Activated CD4-positive, alpha-beta T cell treated with anti-CD3 and anti-CD28 coated beads, Interleukin-2, amount 50 U/mL, for 24 hours (primary cell): Measurements from ENCODE around the gene TBC1D22A.

Experiments
- DNase-seq, 2 donors: peaks; one replicate each; pipeline ENCODE4 v3.0.0-alpha.2; 2020; ENCODE audit warnings: low read depth in 1 of 2, low spot score in 1 of 2

TBC1D22A gene

GRCh38 chr22:47205554-47205953 lies 443.1 kb downstream of the TBC1D22A start:
- no peak for DNase-seq

DNA sequence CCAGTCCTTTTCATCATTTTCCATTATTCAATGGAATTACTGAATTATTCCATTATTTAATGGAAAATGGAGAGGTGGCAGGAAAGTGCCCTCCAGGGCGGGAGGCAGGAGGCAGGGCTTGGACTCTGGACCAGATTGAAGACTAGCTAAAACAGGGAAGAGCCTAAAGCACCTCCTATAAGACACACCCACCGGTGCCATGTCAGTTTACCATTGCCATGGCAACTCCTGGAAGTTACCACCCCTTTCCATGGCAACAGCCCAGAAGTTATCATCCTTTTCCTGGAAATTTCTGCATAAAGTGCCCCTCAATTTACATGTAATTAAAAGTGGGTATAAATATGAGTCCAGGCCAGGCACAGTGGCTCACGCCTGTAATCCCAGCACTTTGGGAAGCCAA lies 443.7 kb downstream of the TBC1D22A start:
- DNase-seq: no peak

GRCh38 chr22:47206666-47207218 lies 444.3 kb downstream of the TBC1D22A start:
- DNase-seq: no peak

- DNase-seq: no peak
Measured at GRCh38 chr22:47207387-47207786, 444.9 kb downstream of the TBC1D22A start.

GRCh38 chr22:47207846-47208554 lies 445.6 kb downstream of the TBC1D22A start:
- no peak for DNase-seq

DNA sequence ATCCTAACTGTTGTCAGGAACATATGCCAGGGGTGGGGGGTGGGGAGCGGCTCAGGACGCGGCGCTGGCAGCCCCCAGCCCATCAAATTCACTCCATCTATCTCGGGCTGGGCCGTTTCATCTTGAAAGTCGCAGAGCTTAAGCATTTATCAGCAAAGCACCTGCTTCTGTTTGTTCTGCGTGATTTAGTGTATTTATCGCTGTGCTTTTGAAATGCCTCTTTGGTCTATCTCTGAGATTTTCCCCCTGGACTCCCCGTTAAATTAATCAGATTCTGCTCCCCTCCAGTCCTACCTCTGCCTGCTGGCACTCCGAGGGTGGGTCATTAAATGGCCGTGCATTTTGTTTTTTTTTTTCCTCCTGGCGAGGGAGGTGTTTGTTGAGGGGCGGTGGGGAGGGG lies 446.2 kb downstream of the TBC1D22A start:
- DNase-seq: no peak

- no peak for DNase-seq
Measured at GRCh38 chr22:47209040-47209514, 446.6 kb downstream of the TBC1D22A start.

DNA sequence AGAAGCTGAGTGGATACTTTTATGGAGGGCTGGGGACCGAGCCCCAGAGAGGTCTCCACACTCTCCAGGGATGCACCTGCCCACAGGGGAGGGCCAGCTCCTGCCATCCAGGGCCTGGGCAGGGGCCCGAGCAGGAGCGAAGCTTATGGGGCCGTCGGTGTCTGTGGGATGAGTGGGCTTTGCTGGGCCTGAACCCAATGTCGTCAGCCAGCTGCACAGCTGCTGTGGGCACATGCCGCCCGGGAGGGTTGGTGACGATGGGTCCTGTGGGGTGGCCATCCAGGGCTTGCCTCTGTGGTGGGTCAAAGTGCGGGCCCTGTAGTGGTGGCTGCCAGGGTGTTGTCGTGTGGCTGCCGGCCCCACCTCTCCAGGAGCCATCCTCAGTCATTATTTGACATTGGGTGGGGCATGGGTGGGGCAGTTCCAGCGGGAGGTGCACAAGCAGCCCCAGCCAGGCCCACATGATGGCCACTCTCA lies 447.1 kb downstream of the TBC1D22A start:
- DNase-seq: no peak

DNA sequence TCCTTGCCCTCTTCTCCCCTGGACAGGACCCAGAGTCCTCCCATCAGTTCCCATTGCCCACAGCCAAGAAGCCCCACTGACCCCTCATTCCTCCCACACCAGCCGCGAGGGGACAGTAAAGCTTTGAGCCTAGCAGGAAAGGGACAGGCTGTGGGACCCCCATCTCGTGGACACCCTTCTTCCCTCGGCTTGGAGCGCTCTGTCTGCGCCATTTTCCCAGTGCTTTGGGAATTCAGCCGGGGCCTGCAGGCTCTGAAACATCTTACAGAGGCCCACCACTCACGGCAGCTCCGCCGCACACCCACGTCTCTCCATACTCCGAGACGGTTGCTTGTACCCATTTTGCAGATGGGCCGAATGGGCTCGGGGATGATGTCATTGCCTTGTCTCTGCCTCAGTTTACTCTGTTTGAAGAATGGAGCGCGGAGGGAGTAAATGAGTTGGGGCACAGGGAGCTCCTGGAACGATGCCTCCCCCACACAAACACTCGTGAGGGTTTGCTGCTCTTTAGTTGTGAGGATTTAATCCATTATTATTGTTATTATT lies 447.7 kb downstream of the TBC1D22A start:
- DNase-seq: no peak

DNA sequence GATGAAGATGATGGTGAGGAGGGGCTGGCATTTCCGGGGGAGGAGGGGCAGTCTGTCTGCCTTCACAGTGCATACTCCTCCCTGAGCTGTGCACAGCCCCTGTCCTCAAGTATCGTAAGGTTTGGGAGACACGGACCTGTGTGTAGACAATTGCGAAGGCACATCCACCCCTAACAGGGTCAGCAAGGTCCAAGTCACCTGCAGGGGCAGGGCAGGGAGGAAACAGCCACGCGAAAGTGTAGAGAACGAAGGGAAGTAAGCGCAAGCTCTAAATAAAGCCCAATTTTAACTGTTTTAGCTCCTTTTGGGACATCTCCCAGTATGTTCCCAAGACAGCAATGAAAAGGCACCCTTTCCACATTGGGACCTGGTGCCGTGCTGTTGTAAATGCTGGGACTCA lies 448.2 kb downstream of the TBC1D22A start:
- no peak for DNase-seq

- DNase-seq: peak; percentile 12 to 13
Measured at GRCh38 chr22:47213571-47214230, 451.3 kb downstream of the TBC1D22A start.

DNA sequence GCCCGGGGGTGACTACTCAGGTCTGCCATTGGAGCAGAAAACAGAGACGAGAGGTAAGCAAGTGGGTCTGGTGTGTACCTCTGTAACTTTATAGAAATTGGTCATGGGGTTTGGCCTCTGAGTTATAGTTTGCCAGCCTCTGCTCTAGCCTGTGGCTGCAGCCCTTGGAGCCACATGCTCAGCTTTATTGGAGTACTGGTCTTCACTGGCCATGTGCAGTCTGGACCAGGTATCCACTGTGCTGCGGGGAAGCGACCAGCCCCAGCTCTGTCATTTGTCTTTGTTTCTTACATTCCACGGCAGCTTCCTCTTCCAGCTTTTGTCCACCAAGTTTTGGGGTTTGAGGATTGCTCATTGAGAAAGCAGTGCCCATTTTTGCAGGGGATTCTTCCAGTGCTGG lies 453.4 kb downstream of the TBC1D22A start:
- DNase-seq: no peak

- no peak for DNase-seq
Measured at GRCh38 chr22:47218671-47219070, 456.2 kb downstream of the TBC1D22A start.

DNA sequence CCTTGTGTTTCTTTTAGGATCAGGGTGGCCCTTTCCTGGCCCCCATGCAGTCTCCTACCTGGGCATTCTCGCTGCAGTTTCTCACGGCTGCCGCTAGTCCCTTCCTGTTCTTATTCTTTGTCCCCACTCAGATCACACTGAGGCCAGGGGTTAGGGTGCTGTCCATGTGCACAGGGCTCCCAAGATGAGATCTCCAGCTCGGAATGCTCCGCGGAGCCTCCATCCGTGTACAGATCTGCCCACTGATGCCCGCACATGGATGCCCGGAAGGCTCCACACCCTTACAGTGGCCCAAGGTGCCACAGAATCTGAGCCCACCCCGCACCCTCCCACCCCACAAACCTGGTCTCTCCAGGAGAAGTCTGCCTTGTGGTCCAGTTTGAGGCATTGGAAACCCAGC lies 457.3 kb downstream of the TBC1D22A start:
- no peak for DNase-seq

GRCh38 chr22:47220752-47221151 lies 458.3 kb downstream of the TBC1D22A start:
- DNase-seq: no peak

DNA sequence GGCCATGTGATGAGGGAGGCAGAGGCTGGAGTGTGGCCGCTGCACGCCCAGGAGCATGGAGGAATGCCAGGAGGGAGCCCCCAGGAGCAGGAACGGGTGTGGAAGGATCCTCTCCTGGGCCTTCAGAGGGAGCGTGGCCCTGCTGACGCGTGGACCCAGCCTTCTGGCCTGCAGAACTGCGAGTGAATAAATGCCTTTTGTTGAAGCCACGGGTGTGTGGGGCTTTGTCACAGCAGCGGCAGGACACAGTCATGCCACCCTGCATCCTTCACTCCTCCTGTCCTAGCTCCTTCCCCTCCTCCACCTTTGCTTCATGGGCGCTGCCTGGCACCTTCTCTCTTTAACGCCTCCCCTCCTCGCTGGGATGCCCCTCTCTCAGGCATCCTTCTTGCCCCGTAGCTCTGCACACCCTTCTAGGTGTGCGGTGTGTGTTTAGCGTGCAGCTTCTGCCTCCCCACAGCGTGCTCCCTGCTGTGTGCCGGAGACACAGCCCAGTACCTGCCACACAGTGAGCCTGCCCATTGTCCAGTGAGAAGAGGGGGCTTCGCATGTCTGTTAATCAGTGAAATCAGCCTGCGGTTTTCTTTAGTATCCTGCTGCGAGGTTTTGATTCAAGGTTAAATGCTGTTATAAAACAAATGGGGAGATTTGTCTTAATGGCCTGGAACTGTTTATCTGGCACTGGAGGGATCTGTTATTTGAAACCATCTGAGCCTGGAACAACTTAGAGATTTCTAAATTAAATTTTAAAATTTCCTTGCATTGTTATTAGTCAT lies 459.6 kb downstream of the TBC1D22A start:
- DNase-seq: no peak
